HG02852 (cell line): ENCODE data around the gene CRYBB1.

ENCODE experiments used
- ATAC-seq: cut with Tn5 transposase; IDR thresholded peaks from one replicate; pipeline ENCODE4 v1.9.1; 2021; ENCODE audit warnings: mild to moderate bottlenecking, moderate library complexity; ENCODE audit not compliant: unreplicated experiment

Gene CRYBB1

GRCh38 chr22:26617271-26618199, at the start of gene CRYBB1:
Gene CRYBB1, minus strand, starts transcription at chr22:26618027. Its CDS starts 1,708 bp downstream, at chr22:26616319.
- no peak for ATAC-seq

- no peak for ATAC-seq
Measured at GRCh38 chr22:26667140-26667539, 49.3 kb upstream of the CRYBB1 start.

GRCh38 chr22:26665813-26666231, 48.0 kb upstream of the CRYBB1 start:
- peak; percentile 6 for ATAC-seq

GRCh38 chr22:26663374-26663923, 45.6 kb upstream of the CRYBB1 start:
- ATAC-seq: no peak

- no peak for ATAC-seq
Measured at GRCh38 chr22:26662160-26662559, 44.3 kb upstream of the CRYBB1 start.

GRCh38 chr22:26660961-26661578, 43.2 kb upstream of the CRYBB1 start:
- no peak for ATAC-seq

GRCh38 chr22:26660356-26660755, 42.5 kb upstream of the CRYBB1 start:
- no peak for ATAC-seq

GRCh38 chr22:26658671-26659478, 41.0 kb upstream of the CRYBB1 start:
- ATAC-seq: peak; percentile 67

- ATAC-seq: no peak
Measured at GRCh38 chr22:26658161-26658560, 40.3 kb upstream of the CRYBB1 start.

GRCh38 chr22:26656891-26657851, 39.3 kb upstream of the CRYBB1 start, which contains the start of gene MIAT:
Gene MIAT, plus strand, starts transcription at chr22:26657588.
- no peak for ATAC-seq

GRCh38 chr22:26651815-26652214, 34.0 kb upstream of the CRYBB1 start:
- no peak for ATAC-seq

GRCh38 chr22:26650722-26651421, 33.0 kb upstream of the CRYBB1 start:
- no peak for ATAC-seq

GRCh38 chr22:26648528-26649388, 30.9 kb upstream of the CRYBB1 start:
- ATAC-seq: no peak

GRCh38 chr22:26648011-26648497, 30.2 kb upstream of the CRYBB1 start:
- ATAC-seq: no peak

GRCh38 chr22:26646158-26646557, 28.3 kb upstream of the CRYBB1 start:
- no peak for ATAC-seq

GRCh38 chr22:26643418-26644100, 25.7 kb upstream of the CRYBB1 start:
- no peak for ATAC-seq
